HG02759 (cell line): ENCODE results near the gene PPP1R14C.
"Not testable (repeated sequence)": the region's sequence is repeated elsewhere in the genome, so short reads cannot be mapped to it uniquely, and the experiment has no call there.

Experiments used
- ATAC-seq: cut with Tn5 transposase; IDR thresholded peaks from one replicate; pipeline ENCODE4 v1.9.1; 2021; ENCODE audit warnings: mild to moderate bottlenecking, moderate library complexity; ENCODE audit not compliant: unreplicated experiment

Gene PPP1R14C

GRCh38 chr6:150137711-150138110 lies 5.1 kb upstream of the PPP1R14C start:
- ATAC-seq, result not testable (repeated sequence)

GRCh38 chr6:150138638-150139037 lies 4.2 kb upstream of the PPP1R14C start:
- no peak for ATAC-seq

GRCh38 chr6:150139533-150139932 lies 3.3 kb upstream of the PPP1R14C start:
- ATAC-seq, result no peak

- ATAC-seq, result no peak
Measured at GRCh38 chr6:150140236-150140969, 2.4 kb upstream of the PPP1R14C start.

GRCh38 chr6:150142097-150142669 lies 661 bp upstream of the PPP1R14C start:
- ATAC-seq, result no peak

GRCh38 chr6:150143516-150144293 lies 861 bp downstream of the PPP1R14C start:
- ATAC-seq, result no peak

GRCh38 chr6:150144294-150144868 lies 1.5 kb downstream of the PPP1R14C start:
- no peak for ATAC-seq

- ATAC-seq, result no peak
Measured at GRCh38 chr6:150145427-150145826, 2.6 kb downstream of the PPP1R14C start.

DNA sequence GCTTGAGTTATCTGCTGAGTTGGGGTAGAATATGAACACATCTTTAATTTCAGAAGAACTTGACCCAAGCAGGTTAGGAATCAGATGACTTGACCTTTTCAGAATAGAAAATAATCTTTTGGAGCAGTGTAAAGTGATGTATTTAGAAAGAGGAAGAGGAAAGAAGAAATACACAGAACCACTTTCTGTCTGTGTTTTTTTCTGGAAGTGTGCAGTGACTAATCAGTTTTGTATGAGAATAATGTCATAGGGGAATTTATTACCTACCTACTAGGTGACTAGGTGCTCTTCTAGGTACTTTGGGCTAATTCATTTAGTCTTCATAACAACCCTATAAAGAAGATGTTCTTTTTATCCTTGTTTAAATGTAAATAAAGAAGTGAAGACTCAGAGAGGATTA lies 3.0 kb downstream of the PPP1R14C start:
- no peak for ATAC-seq

GRCh38 chr6:150146436-150146835 lies 3.6 kb downstream of the PPP1R14C start:
- ATAC-seq, result no peak

DNA sequence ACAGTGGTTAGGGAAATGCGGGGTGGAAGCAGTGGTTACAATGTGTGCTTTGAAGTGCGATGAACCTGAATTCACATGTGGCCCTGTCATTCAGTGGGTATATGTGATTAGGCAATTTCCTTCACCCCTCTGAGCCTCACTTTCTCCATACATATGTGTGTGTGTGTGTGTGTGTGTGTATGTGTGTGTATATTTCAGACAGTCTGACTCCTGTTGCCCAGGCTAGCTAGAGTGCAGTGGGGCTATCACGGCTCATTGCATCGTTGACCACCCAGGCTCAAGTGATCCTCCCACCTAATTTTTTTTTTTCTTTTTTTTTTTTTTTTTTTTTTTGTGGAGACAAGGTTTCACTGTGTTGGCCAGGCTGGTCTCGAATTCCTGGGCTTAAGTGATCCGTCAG lies 6.3 kb downstream of the PPP1R14C start:
- no peak for ATAC-seq

DNA sequence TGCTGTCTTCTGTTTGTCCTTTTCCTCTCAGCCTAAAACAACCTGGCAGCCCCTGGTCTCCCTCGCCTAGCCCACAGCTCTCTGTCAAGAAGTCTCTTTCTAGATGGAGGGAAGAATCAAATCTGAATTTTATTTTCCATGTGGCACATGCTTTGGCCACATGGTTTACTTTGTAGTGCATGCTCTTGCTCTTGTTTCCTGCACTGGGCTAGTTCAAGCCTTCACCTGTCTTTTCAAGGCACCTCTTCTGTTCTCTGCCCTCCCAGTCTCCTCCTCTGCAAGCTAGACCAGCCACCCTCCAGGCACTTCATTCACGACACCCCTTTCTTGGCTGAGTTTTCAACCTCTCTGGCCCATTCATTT lies 7.6 kb downstream of the PPP1R14C start:
- ATAC-seq, result no peak

- ATAC-seq, result no peak
Measured at GRCh38 chr6:150150821-150151646, 8.2 kb downstream of the PPP1R14C start.

- ATAC-seq, result no peak
Measured at GRCh38 chr6:150152891-150153876, 10.3 kb downstream of the PPP1R14C start.

DNA sequence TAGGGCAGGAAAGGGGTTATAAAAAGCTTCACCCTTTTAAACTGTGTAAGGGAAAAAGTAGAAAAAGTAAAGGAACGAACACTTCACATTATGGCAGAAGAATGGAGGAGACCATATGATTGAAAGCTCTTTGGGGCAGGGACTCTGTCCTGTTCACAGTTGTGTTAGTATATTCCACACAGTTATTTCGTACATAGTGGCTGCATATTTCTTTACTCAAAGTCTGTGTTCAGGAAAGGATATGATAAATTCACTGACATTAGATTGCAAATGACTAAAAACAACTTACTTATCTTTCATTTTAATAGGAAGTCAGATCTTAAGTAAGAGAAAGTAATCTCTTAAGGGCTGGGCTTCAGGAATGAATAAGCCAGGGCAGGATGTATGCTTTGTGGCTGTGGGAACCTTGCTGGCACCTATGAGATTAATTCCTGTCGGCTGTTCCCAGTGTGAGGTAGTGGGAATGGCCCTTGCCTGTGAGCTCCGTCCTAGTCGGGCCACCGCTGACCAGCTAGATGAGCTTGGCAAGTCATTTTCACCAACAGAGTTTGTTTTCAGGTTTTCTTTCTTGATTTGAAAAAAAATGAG lies 11.2 kb downstream of the PPP1R14C start:
- no peak for ATAC-seq

DNA sequence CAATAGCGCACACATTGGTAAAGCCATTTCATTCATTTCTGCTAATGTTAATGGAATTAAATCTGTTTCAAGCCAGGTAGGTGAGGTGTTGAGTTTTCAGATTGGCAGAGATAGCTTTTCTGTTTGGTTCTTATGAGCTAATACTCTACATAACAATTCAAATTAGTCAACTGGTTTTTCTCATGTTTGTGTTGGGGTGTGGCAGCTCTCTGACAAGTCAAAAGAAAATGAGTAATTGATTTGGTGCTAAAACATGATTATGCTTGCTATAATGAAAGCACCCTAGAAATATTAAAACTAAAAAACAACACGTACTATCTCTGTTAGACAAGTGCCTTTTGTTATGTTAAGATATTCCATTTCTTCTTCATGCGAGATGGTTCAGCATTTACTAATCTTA lies 13.6 kb downstream of the PPP1R14C start:
- no peak for ATAC-seq

GRCh38 chr6:150157081-150157480 lies 14.2 kb downstream of the PPP1R14C start:
- no peak for ATAC-seq

- no peak for ATAC-seq
Measured at GRCh38 chr6:150159757-150160156, 16.9 kb downstream of the PPP1R14C start.

- ATAC-seq, result no peak
Measured at GRCh38 chr6:150163970-150164369, 21.1 kb downstream of the PPP1R14C start.
